ENCODE data around the gene COBL.

The COBL gene

GRCh38 chr7:51082940-51083533, 233.6 kb downstream of the COBL start:
- Histone ChIP-seq H3K27me3 (replicated peaks; ENCODE audit: control insufficient read depth, insufficient read depth, low read length) (no peaks in the 10 kb centered on the region), H3K36me3 (ENCODE audit: control insufficient read depth, insufficient read depth, low read length) (no peaks in the 10 kb centered on the region), H3K4me3 (replicated peaks; ENCODE audit: low read depth, low read length) (no peak overlapping the region)
- no peak for DNase-seq (ENCODE audit: extremely low read depth, insufficient read length)
- no peak for TF ChIP-seq CTCF (IDR thresholded peaks at IDR 0.05; ENCODE audit: insufficient read depth, low read length, poor library complexity, severe bottlenecking)

- H3K27me3 ChIP-seq (replicated peaks; ENCODE audit: control insufficient read depth, insufficient read depth, low read length) = no peaks in the 10 kb centered on the region
- no peak overlapping the region for H3K4me3 ChIP-seq (replicated peaks; ENCODE audit: low read depth, low read length)
- no peak for DNase-seq (ENCODE audit: extremely low read depth, insufficient read length)
- no peak for TF ChIP-seq CTCF (IDR thresholded peaks at IDR 0.05; ENCODE audit: insufficient read depth, low read length, poor library complexity, severe bottlenecking)
- no peaks in the 10 kb centered on the region for H3K36me3 ChIP-seq (ENCODE audit: control insufficient read depth, insufficient read depth, low read length)
These were observed 234.3 kb downstream of the COBL start for GRCh38 chr7:51082096-51082840.

GRCh38 chr7:51081270-51081890, 235.2 kb downstream of the COBL start:
- no peak for TF ChIP-seq CTCF (IDR thresholded peaks at IDR 0.05; ENCODE audit: insufficient read depth, low read length, poor library complexity, severe bottlenecking)
- H3K36me3 ChIP-seq (ENCODE audit: control insufficient read depth, insufficient read depth, low read length) = no peaks in the 10 kb centered on the region

GRCh38 chr7:51080622-51081269, 235.9 kb downstream of the COBL start:
- Histone ChIP-seq H3K4me3 (replicated peaks; ENCODE audit: low read depth, low read length) (no peak overlapping the region), H3K27me3 (replicated peaks; ENCODE audit: control insufficient read depth, insufficient read depth, low read length) (no peaks in the 10 kb centered on the region), H3K36me3 (ENCODE audit: control insufficient read depth, insufficient read depth, low read length) (no peaks in the 10 kb centered on the region)
- no peak for TF ChIP-seq CTCF (IDR thresholded peaks at IDR 0.05; ENCODE audit: insufficient read depth, low read length, poor library complexity, severe bottlenecking)
- no peak for DNase-seq (ENCODE audit: extremely low read depth, insufficient read length)

More at GRCh38 chr7:51081270-51081890, 235.2 kb downstream of the COBL start:
- no peak overlapping the region for H3K4me3 ChIP-seq (replicated peaks; ENCODE audit: low read depth, low read length)
- H3K27me3 ChIP-seq (replicated peaks; ENCODE audit: control insufficient read depth, insufficient read depth, low read length) = no peaks in the 10 kb centered on the region
- no peak for DNase-seq (ENCODE audit: extremely low read depth, insufficient read length)

GRCh38 chr7:51080216-51080615, 236.4 kb downstream of the COBL start:
- Histone ChIP-seq H3K4me3 (replicated peaks; ENCODE audit: low read depth, low read length) (no peak overlapping the region), H3K27me3 (replicated peaks; ENCODE audit: control insufficient read depth, insufficient read depth, low read length) (no peaks in the 10 kb centered on the region), H3K36me3 (ENCODE audit: control insufficient read depth, insufficient read depth, low read length) (no peaks in the 10 kb centered on the region)
- no peak for TF ChIP-seq CTCF (IDR thresholded peaks at IDR 0.05; ENCODE audit: insufficient read depth, low read length, poor library complexity, severe bottlenecking)
- no peak for DNase-seq (ENCODE audit: extremely low read depth, insufficient read length)

Measured in GM06990 (cell line).